ENCODE measurements around the gene GSTA1.
"Not testable (repeated sequence)": the region's sequence is repeated elsewhere in the genome, so short reads cannot be mapped to it uniquely, and the experiment has no call there.

Gene GSTA1

DNA sequence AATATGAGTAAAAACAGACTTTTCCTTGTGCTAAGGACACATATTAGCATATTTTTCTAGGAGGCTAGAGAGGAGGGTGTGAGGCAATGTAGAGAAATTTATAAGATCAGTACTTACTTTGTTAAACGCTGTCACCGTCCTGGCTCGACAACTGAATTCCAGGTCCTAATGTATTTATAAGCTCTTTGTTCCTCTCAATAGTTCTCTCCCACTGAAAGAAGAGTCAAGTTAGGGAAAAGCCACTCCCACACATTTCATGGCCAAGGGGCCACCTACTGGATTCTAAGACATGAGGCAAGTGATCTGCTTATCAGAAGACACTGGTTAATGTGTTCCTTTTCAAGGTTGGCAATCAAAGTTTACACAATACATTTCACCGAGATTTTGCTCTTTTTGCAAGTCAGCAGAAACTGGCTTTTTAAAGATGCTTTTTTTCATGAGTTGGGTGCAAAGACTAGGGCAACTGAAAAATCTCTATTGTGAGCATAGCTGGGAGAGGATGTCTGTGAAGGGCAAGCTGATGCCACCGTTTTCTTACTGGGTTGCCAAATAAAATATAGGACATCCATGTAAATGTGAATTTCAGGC lies at the start of gene GSTA1:
Gene GSTA1, minus strand, starts transcription at position 149 of the 588 bp plus-strand sequence. CDS start 4,549 bp downstream, outside the sequence.
- DNase-seq (ENCODE audit: low read depth), result not testable (repeated sequence)

DNA sequence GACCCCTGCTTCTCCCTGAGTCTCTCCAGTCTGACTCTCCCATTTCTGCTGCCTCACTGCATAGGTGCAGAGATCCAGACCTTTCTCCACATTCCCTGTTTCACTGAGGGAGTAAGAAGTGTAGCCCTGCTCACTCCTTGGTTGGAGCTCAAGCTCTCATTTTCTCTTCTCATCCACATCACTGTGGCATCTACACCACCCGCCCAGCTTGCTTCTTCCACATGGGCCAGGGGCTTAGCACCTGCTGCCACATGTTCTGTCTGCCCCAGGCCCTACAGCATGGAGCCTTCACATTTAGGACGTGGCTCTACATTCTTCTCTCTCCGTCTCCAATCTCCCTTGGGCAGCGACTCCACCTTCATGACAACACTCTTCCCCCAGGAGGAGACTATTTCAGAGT lies 45.5 kb upstream of the GSTA1 start:
- no peak for DNase-seq (ENCODE audit: low read depth)

DNA sequence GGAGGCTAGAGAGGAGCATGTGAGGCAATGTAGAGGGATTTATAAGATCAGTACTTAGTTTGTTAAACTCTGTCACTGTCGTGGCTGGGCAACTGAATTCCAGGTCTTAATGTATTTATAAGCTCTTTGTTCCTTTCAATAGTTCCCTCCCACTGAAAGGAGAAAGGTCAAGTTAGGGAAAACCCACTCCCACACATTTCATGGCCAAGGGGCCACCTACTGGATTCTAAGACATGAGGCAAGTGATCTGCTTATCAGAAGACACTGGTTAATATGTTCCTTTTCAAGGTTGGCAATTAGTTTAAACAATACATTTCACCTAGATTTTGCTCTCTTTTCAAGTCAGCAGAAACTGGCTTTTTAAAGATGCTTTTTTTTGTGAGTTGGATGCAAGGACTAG lies 42.4 kb upstream of the GSTA1 start:
- no peak for DNase-seq (ENCODE audit: low read depth)

DNA sequence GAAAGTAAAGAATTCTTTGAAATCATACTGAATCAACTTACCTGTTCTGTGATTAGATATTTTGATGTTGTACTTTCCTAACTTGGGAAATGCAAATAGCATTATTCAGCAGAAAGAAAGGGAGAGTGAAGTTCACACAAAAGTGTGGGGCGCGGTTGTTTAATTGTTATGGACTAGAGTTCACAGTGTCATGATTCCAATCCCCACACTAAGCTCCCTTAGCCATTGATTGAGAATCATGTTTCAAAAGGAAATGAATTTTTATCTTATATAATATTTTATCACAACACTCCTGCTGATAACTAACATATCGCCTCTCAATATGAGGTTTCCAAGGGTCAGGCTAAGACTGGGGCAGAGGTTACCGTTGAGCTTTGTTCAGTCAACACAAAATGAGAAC lies 40.0 kb upstream of the GSTA1 start:
- DNase-seq (ENCODE audit: low read depth), result no peak

DNA sequence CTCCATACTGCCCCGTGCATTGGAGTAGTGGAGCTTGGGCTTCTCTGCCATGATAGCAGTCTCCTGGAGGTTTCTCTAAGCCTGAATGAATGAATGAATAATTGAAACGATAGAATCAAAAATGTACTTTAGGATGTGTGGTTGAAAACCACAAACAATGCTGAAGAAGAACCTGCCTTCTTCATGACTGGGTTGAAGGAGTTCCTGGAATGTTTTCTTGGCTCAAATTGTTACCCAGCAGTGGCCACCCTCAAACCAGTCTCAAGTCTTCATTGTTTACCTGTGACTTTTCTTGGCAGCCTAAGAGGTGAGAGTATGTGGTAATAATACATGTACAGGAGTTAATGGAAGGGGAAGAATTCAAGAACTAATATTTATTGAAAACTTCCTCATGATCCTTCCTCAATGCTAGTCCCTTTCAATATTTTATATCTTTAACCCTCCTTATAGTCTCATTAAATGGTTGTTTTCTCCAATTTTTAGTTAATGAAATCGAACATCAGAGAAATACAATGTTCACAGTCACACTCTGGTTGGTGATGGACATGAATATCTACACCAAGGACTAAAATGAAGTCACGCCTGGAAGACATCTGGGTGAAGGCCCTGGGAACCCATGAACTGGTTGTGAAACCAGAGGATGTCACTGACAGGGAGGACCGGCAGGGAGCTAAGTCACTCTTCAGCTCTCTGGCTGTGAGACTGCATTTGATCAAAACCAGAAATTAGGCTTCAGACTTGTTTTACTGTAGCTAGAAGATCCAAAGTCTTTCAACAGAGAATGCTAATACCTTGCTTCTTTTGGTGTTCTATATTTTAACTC lies 37.4 kb upstream of the GSTA1 start, which contains the start of gene GSTA5:
Gene GSTA5, minus strand, starts transcription at position 51 of the 823 bp plus-strand sequence.
- no peak for DNase-seq (ENCODE audit: low read depth)

DNA sequence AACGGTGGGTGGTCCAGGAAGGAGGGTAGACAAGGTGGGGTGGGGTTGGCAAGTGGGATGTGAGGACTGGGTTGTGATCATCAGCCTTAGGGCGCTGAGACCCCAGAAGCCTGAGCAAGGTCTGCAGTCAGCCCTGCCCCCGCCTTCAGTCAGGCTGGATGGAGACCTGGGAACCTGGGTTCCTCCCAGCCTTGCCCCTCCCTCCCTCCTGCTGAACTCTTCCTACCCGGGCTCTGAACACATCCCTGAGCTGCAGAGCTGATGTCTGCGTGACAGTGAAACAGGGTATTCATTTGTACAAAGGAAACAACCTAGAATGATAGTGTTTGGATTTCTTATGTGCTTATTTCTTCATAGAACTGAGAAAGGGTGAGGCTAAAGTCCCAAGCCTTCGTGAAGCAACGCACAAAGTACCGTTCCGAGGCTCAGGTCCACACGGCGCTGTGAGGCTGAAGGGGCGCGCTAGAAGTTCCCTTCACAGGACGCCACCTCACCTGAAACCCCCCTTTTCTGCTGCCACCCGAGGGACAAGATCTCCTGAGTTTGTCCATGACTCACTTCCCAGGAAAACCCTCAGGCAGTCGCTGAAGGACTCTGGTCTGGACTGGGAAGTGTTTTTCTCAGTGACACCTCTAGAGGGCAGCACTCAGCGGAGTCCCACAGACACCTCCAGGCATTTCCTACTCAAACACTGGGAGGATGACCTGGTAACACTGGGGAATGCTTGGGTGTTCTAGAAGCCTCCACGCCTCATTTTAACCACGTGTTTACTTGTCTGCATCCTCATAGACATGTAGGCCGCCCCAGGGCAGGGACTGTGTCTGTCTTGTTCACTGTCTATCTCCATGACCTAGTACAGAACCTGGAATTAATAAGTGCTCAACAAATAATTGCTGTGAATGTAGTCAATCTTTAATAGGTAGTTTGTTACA lies 35.8 kb upstream of the GSTA1 start:
- DNase-seq (ENCODE audit: low read depth), result peak; percentile 45

DNA sequence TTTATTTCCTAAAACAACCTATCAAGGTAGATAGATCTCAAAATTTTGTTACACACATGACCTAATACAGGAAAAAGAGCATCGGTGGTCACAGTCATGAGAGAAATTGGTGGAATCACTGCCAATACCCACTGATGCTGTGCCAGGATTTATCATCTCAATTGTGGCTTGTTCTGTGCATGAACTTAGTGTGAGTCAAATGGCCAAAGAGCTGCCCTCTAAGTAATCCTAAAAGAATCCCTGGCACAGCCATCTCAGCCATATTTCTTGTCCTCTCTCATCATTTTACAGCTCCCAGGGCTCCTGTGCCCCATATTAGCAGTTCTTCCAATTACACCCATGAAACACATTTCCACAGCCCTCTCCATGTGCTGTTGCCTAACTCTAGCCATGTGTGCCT lies 30.9 kb upstream of the GSTA1 start:
- no peak for DNase-seq (ENCODE audit: low read depth)

DNA sequence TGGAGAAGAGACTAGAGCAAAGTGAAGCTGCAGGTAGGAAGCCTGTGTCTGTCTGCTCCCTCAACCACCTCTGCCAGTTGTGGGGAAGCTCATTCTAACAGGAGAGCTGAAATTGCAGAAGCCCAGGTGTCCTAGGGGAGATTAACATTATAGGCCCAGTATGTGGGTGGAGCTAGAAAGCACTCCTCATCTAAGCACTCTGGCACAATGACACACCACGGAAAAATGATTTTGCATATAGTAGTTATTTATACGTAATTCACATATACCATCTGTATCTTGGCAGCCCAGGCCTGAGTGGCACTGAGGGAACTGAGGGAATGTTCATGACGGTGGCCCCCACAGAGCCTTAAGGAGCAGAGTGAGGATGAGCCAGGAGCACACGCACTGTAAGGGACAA lies 27.3 kb upstream of the GSTA1 start:
- DNase-seq (ENCODE audit: low read depth), result not testable (repeated sequence)

DNA sequence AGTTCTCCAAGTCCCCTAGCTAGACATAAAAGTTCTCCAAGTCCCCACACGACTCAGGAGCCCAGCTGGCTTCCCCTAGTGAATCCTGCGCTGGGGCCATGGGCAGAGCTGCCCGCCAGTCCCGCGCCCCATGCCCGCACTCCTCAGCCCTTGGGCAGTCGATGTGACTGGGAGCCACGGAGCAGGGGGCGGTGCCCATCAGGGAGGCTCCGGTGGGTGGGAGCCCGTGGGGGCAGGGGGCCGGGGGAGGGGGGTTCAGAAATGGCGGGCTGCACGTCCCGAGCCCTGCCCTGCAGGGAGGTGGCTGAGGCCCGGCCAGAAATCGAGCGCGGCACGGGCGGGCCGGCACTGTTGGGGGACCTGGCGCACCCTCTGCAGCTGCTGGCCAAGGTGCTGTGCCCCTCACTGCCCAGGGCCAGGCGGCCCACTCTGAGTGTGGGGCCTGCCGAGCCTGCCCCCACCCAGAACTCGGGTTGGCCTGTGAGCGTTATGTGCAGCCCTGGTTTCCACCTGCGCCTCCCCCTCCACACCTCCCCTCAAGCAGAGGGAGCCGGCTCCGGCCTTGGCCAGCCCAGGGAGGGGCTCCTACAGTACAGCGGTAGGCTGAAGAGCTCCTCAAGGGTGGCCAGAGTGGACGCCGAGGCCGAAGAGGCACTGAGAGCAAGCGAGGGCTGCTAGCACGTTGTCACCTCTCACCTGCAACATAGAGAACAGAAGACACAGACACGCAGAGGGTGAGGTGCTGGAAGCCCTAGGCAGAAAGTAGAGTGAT lies 25.6 kb upstream of the GSTA1 start:
- DNase-seq (ENCODE audit: low read depth), result no peak

DNA sequence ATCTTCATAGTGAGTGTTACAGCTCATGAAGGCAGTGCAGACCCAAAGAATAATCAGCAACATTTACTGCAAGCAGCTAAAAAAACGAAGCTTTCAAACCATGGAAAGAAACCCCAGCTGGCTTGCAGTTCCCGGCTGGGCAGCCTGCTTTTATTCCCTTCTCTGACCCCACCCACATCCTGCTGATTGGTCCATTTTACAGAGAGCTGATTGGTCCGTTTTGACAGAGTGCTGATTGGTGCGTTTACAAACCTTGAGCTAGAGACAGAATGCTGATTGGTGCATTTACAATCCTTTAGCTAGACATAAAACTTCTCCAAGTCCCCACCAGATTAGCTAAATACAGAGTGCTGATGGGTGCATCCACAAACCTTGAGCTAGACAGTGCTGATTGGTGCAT lies 25.0 kb upstream of the GSTA1 start:
- not testable (repeated sequence) for DNase-seq (ENCODE audit: low read depth)

DNA sequence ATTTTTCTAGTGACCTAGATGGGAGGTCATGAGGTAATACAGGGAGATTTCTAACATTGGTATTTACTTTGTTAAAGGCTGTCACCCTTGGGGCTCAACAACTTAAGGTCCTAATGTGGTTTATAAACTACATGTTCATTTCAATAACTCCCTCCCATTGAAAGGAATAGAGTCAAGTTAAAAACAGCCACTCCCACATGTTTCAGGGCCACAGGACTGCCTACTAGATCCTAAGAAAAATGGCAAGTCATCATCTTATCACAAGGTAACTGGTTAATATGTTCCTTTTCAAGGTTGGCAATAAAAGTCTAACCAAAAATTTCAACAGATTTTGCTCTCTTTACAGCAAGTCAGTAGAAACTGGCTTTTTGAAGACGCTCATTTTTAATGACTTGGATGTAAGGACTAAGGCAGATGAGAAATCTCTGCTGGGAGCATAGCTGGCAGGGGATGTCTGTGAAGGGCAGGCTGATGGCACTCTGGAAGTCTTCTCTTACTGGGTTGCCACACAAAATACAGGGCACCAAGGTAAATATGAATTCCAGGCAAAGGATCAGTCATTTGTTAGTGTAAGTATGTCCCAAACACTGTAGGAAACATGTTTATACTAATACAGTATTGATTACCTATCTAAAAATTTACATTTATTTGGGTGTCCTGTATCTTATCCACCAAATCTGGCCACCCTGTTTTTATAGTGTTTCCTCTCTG lies 23.6 kb upstream of the GSTA1 start:
- not testable (repeated sequence) for DNase-seq (ENCODE audit: low read depth)

DNA sequence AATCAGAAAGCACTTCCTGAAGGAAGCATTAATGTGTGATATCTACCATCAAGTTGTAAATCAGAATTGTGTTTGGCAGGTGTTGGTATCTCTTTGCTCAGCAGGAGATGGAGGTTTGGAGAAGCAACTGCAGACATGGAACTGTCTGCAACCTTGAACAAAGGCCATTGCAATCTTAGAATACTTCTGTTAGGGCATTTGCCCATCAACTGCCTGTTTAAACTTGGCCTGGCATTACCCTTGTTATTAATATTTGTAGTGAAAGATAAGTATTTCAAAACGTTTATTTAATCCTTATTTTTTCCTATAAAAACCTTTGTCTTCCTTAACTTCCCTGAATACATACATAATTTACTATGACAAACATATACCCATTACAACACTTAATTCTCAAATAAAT lies 22.9 kb upstream of the GSTA1 start:
- DNase-seq (ENCODE audit: low read depth), result no peak

DNA sequence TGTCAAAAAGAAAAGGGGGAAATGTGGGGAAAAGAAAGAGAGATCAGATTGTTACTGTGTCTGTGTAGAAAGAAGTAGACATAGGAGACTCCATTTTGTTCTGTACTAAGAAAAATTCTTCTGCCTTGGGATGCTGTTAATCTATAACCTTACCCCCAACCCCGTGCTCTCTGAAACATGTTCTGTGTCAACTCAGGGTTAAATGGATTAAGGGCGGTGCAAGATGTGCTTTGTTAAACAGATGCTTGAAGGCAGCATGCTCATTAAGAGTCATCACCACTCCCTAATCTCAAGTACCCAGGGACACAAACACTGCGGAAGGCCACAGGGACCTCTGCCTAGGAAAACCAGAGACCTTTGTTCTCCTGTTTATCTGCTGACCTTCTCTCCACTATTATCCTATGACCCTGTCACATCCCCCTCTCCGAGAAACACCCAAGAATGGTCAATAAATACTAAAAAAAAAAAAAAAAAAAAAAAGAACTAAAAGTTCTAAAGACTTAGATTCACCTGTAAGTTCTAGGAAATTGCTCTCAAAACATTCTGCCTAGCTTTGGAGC lies 22.4 kb upstream of the GSTA1 start:
- not testable (repeated sequence) for DNase-seq (ENCODE audit: low read depth)

DNA sequence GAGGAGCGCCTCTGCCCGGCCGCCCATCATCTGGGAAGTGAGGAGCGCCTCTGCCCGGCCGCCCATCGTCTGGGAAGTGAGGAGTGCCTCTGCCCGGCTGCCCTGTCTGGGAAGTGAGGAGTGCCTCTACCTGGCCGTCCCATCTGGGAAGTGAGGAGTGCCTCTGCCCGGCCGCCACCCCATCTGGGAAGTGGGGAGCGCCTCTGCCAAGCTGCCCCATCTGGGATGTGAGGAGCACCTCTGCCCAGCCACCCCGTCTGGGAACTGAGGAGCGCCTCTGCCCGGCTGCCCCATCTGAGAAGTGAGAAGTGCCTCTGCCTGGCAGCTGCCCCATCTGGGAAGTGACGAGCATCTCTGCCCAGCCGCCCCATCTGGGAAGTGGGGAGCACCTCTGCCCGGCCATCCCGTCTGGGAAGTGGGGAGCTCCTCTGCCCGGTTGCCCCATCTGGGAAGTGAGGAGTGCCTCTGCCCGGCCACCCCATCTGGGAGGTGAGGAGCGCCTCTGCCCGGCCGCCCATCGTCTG lies 21.7 kb upstream of the GSTA1 start:
- not testable (repeated sequence) for DNase-seq (ENCODE audit: low read depth)

DNA sequence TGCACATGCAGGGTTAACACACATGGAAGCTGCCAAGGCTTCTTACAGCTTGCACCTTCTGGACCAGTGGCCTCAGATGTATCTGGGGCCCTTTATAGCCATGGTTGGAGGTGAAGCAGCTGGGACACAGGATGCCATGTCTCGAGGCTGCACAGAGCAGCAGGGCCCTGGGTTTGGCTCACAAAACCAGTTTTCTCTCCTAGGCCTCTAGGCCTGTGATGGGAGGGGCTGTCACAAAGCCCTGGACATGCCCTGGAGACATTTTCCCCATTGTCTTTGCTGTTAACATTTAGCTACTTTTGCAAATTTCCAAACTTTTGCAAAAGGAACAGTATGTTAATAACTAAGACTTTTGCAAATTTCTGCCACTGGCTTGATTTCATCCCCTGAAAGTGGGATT lies 18.2 kb upstream of the GSTA1 start:
- DNase-seq (ENCODE audit: low read depth), result no peak

DNA sequence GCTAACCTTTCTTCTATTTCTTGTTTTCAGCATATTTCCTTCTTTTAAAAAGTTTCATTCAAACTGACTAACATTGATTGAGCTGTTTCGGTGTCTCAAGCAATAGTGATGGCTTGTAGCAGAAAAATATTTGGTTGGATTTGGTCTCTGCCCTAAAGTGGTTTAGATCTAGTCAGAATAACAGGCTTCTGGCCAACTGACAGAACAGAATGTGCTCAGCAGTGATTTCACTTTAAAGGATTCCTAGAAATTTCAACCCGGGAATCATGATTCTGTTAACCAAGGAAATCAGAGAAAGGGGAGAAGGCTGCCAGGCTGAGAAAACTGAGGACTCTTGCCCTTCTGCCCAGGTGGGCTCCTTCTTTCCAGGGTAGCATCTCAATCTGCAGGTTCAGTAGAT lies 16.6 kb upstream of the GSTA1 start:
- DNase-seq (ENCODE audit: low read depth), result peak; percentile 44

DNA sequence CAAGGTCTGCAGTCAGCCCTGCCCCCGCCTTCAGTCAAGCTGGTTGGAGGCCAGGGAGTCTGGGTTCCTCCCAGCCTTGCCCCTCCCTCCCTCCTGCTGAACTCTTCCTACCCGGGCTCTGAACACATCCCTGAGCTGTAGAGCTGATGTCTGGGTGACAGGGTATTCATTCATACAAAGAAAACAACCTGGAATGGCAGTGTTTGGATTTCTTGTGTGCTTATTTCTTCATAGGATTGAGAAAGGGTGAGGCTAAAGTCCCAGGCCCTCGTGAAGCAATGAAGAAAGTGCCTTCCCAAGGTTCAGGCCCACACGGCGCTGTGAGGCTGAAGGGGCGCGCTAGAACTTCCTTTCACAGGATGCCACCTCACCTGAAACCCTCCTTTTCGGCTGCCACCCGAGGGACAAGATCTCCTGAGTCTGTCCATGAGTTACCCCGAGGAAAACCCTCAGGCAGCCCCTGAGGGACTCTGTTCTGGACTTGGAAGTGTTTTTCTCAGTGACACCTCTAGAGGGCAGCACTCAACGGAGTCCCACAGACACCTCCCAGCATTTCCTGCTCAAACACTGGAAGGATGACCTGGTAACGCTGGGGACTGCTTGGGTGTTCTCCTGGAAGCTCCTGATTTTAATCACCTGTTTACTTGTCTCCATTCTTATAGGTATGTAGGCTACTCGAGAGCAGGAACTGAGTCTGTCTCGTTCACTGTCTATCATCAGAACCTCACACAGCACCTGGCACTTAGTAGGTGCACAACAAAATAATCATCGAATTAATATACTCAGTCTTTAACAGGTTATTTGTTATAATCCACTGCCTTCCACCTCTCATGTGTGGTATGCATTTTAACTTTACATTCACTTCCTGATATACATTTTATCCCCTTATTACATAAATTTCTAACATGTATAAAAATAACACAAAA lies 11.8 kb upstream of the GSTA1 start:
- peak; percentile 36 for DNase-seq (ENCODE audit: low read depth)

DNA sequence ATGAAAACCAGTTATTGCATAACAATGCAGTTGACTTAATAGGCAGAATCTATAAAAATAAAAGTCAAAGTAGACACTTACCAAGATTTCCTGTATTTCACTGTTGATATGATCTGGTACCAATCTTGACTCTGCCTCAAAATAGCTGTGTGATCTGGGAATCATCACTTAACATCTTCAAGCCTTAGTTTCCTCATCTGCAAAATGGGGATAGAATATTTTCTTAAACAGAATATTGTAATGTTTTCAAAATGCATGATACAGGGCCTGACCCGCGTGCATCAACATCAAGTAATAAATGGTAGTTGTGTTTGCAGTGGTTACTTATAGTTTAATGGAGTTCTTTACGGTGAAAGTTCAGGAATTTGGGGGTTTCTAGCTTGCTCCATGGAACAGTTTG lies 10.9 kb upstream of the GSTA1 start:
- DNase-seq (ENCODE audit: low read depth), result not testable (repeated sequence)

DNA sequence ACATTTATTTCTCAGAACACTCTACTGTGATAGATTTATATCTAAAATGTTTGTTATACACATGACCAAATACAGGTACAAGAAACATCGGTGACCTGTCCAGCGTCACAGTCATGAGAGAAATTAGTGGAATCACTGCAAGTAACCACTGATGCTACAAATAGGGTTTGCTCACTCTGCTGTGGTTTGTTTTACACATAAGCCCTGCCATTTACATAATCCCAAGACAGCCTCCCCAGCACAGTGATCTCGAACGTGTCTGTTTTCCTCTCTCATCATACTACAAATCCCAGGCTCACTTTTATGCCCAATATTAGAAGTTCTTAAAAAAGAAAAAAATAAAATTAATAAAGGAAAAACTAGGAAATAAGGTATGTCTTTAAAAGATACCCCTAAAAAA lies 6.2 kb upstream of the GSTA1 start:
- DNase-seq (ENCODE audit: low read depth), result not testable (repeated sequence)
